ENCODE results near the gene CST8.

The CST8 gene

GRCh38 chr20:23479043-23479442, 11.9 kb upstream of the CST8 start:
- Histone ChIP-seq H3K27ac (ENCODE audit: extremely low read depth, low read depth, low read length) (no peak overlapping the region), H3K9me3 (ENCODE audit: control insufficient read depth, insufficient read depth, low read depth, low read length) (no peaks in the 10 kb centered on the region), H3K4me1 (ENCODE audit: control insufficient read depth, insufficient read depth, low read length) (no peaks in the 10 kb centered on the region), H3K36me3 (ENCODE audit: control insufficient read depth in 2 of 2, insufficient read depth in 1 of 2, low read length in 2 of 2) (no peaks in the 10 kb centered on the region), H3K4me3 (ENCODE audit: low read depth, low read length) (no peak overlapping the region)
- TF ChIP-seq ZNF707 (tag by site-specific recombination; IDR thresholded peaks at IDR 0.05) (no peak), HOXC10 (CRISPR knock-in tag; IDR thresholded peaks at IDR 0.05) (no peak), ZBTB10 (tag by site-specific recombination; IDR thresholded peaks at IDR 0.05) (no peak), ZNF223 (tag by site-specific recombination; IDR thresholded peaks at IDR 0.05) (no peak)
- CTCF ChIA-PET: no interaction called here
- POLR2A ChIA-PET: no interaction called here

GRCh38 chr20:23482138-23482537, 8.8 kb upstream of the CST8 start:
- Histone ChIP-seq H3K4me3 (ENCODE audit: low read depth, low read length) (no peak overlapping the region), H3K9me3 (ENCODE audit: control insufficient read depth, insufficient read depth, low read depth, low read length) (no peaks in the 10 kb centered on the region), H3K27ac (ENCODE audit: extremely low read depth, low read depth, low read length) (no peak overlapping the region), H3K4me1 (ENCODE audit: control insufficient read depth, insufficient read depth, low read length) (no peaks in the 10 kb centered on the region), H3K36me3 (ENCODE audit: control insufficient read depth in 2 of 2, insufficient read depth in 1 of 2, low read length in 2 of 2) (no peaks in the 10 kb centered on the region)
- POLR2A ChIA-PET: no interaction called here
- CTCF ChIA-PET: interaction anchor here (0.6 kb wide), 1 partner anchor 15 kb away, joined by 4 read pairs; no protein-coding TSS in a partner anchor
- TF ChIP-seq FEZF1 (tag by site-specific recombination; IDR thresholded peaks at IDR 0.05) (no peak), SP3 (tag by site-specific recombination; IDR thresholded peaks at IDR 0.05) (no peak)

GRCh38 chr20:23484081-23484480, 6.8 kb upstream of the CST8 start:
- Histone ChIP-seq H3K36me3 (ENCODE audit: control insufficient read depth in 2 of 2, insufficient read depth in 1 of 2, low read length in 2 of 2) (no peaks in the 10 kb centered on the region), H3K4me1 (ENCODE audit: control insufficient read depth, insufficient read depth, low read length) (no peaks in the 10 kb centered on the region), H3K9me3 (ENCODE audit: control insufficient read depth, insufficient read depth, low read depth, low read length) (no peaks in the 10 kb centered on the region), H3K27ac (ENCODE audit: extremely low read depth, low read depth, low read length) (no peak overlapping the region), H3K4me3 (ENCODE audit: low read depth, low read length) (no peak overlapping the region)
- ChIA-PET POLR2A (no interaction called here), CTCF (interaction anchor here (1.5 kb wide), 1 partner anchor 122 kb away, joined by 3 read pairs; the partner anchor contains the start of gene CST9)
- TF ChIP-seq ZBTB17 (tag by site-specific recombination; IDR thresholded peaks at IDR 0.05) (no peak), ZNF677 (tag by site-specific recombination; IDR thresholded peaks at IDR 0.05) (no peak), ZBTB7A (tag by site-specific recombination; IDR thresholded peaks at IDR 0.05; ENCODE audit: low read depth) (no peak), REST (tag by site-specific recombination; IDR thresholded peaks at IDR 0.05) (no peak)

- Histone ChIP-seq H3K4me1 (ENCODE audit: control insufficient read depth, insufficient read depth, low read length) (no peaks in the 10 kb centered on the region), H3K9me3 (ENCODE audit: control insufficient read depth, insufficient read depth, low read depth, low read length) (no peaks in the 10 kb centered on the region), H3K36me3 (ENCODE audit: control insufficient read depth in 2 of 2, insufficient read depth in 1 of 2, low read length in 2 of 2) (no peaks in the 10 kb centered on the region), H3K27ac (ENCODE audit: extremely low read depth, low read depth, low read length) (no peak overlapping the region), H3K4me3 (ENCODE audit: low read depth, low read length) (no peak overlapping the region)
- TF ChIP-seq ZNF184 (tag by site-specific recombination; IDR thresholded peaks at IDR 0.05) (no peak), ZNF707 (tag by site-specific recombination; IDR thresholded peaks at IDR 0.05) (no peak)
- POLR2A ChIA-PET: no interaction called here
- CTCF ChIA-PET: no interaction called here
Observed at GRCh38 chr20:23488470-23488869, 2.4 kb upstream of the CST8 start.

Measured in HEK293 (cell line).